Activated gamma-delta T cell treated with anti-CD3 and anti-CD28 coated beads, Interleukin-2, amount 50 U/mL, for 16 hours (primary cell): ENCODE results near the gene CCNB1.
"Not testable (repeated sequence)": the region's sequence is repeated elsewhere in the genome, so short reads cannot be mapped to it uniquely, and the experiment has no call there.

ENCODE experiments used
- DNase-seq: peaks from one replicate; pipeline ENCODE4 v3.0.0-alpha.2; 2020; ENCODE audit warnings: low read depth

The CCNB1 gene

GRCh38 chr5:69184621-69185020, 17.7 kb downstream of the CCNB1 start:
- DNase-seq = no peak

GRCh38 chr5:69187342-69187741, 20.4 kb downstream of the CCNB1 start:
- no peak for DNase-seq

DNA sequence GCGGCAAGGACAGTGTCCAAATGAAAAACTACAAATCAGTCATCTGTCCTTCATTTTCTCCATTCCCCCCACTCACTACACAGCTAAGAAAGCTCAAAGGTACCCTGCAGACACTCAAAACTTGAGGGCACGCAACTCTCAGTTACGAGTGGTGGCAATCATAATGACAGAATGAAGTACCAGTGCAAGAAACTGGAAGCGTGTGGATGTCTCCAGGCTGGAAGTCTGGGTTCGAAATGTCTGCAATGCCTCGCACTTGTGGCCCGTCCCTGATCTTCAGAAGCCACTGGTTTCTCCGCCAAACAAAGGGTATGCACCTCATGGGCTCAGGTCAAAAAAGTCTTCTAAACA, 21.8 kb downstream of the CCNB1 start:
- no peak for DNase-seq

GRCh38 chr5:69189162-69190086, 22.5 kb downstream of the CCNB1 start, which contains the start of gene CENPH:
Gene CENPH (plus strand): TSS chr5:69189583. CDS start chr5:69189635, 52 bp downstream.
- DNase-seq = peak; percentile 84

DNA sequence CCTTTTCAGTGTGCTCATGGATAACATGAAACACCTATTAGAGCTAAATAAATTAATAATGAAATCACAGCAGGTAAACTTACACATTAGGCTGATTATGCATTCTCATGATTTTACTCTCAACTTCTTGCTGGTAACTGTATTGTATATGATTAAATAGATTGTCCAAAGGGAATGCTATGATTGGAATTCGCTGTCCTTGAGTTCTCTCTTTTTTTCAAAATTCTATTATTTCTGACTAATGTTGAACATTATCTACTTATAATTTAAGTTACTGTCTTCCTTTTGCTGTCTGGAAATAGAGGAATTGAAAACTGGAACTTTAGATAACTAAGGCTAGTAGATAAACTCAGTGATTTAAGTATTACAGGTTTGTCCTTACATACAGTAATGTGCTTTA, 35.5 kb downstream of the CCNB1 start:
- no peak for DNase-seq

GRCh38 chr5:69206528-69207190, 39.7 kb downstream of the CCNB1 start:
- no peak for DNase-seq

DNA sequence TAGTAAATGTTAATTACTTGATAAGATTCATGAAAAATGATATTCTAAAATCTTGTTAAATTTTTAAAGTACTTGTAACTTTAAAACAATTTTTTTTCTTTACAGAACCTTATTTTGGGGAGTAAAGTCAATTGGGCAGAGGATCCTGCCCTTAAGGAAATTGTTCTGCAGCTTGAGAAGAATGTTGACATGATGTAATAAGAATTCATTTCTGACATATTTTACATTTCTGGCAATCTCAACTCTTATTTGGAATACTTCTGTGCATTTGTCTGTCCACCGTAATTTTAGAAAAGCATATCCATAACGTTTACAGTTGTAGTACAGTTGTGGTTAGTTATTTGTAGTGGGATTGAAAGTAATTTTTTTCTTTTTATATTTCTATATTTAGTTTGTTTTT, 42.7 kb downstream of the CCNB1 start:
- no peak for DNase-seq

- no peak for DNase-seq
Measured at GRCh38 chr5:69211200-69211599, 44.2 kb downstream of the CCNB1 start.

- no peak for DNase-seq
Measured at GRCh38 chr5:69212022-69212421, 45.1 kb downstream of the CCNB1 start.

DNA sequence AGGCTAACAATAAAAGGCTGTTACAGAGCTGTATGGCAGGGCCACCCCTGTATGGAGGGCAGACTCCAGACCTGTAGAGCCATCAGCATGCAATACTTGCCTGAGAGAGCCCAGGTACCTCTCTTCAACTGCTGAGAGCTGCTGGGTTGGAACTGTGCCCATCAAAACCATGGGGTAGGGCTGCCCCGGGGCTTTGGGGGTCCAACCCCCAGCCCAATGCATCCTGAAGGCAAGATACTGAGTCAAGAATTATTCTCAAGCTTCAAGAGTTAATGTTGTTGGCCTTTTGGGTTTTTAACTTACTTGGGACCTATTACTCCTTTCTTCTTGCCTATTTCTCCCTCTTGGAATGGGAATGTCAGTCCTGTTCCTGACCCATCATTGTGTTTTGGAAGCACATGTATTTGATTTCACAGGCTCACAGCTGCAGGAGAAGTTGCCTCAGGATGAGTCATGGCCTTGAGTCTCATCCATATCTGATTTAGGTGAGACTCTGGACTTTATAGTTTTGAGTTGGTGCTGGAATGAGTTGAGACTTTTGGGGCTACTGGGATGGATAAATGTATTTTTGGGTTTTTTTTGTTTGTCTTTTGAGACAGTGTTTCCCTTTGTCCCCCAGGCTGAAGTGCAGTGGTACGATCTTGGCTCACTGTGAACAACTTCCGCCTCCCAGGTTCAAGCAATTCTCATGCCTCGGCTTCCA, 46.7 kb downstream of the CCNB1 start:
- DNase-seq = no peak

GRCh38 chr5:69217151-69217511, 50.2 kb downstream of the CCNB1 start:
- no peak for DNase-seq

- peak; percentile 85 for DNase-seq
Measured at GRCh38 chr5:69217548-69218526, 50.9 kb downstream of the CCNB1 start.

DNA sequence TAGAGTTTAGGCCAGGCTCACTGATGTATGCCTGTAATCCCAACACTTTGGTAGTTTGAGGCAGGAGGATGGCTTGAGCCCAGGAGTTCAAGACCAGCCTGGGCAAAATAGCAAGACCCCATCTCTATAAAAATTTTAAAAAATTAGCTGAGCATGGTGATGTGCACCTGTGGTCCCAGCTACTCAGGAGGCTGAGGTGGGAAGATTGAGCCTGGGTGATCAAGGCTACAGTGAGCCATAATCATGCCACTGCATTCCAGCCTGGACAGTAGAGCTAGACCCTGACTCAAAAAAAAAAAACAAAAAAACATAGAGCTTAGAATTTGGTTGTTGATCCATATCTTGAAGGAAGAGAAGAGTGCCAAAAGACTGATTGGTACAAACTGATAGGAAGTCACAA, 53.0 kb downstream of the CCNB1 start:
- DNase-seq = no peak

- not testable (repeated sequence) for DNase-seq
Measured at GRCh38 chr5:69220371-69220770, 53.4 kb downstream of the CCNB1 start.

DNA sequence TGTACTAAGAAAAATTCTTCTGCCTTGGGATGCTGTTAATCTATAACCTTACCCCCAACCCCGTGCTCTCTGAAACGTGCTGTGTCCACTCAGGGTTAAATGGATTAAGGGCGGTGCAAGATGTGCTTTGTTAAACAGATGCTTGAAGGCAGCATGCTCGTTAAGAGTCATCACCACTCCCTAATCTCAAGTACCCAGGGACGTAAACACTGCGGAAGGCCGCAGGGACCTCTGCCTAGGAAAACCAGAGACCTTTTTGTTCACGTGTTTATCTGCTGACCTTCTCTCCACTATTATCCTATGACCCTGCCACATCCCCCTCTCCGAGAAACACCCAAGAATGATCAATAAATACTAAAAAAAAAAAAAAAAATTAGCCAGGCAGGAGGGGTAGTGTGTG, 53.9 kb downstream of the CCNB1 start:
- DNase-seq = not testable (repeated sequence)

DNA sequence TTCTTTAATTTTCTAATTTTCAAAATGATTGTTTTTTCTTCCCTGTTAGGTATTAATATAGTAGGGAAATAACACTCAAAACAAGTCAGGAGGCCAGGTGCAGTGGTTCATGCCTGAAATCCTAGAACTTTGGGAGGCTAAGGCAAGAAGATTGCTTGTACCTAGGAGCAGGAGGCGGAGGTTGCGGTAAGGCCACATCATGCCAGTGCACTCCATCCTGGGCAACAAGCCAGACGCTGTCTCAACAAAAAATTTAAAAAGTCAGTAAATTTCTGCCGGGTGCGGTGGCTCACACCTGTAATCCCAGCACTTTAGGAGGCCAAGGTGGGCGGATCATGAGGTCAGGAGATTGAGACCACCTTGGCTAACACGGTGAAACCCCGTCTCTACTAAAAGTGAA, 57.6 kb downstream of the CCNB1 start:
- DNase-seq = no peak

GRCh38 chr5:69225860-69226259, 58.9 kb downstream of the CCNB1 start:
- no peak for DNase-seq
